KBM-7 (cell line): Measurements from ENCODE around the gene FOXP1.
A peak's percentile ranks its signal among the peaks of the same experiment; 100 is the strongest.

Source experiments
- DNase-seq: peaks from one replicate; pipeline ENCODE4 v3.0.0-alpha.2; 2015
- in situ Hi-C: fragments of 300-500 bp; cut with MboI; formaldehyde crosslinking; loops from 2 replicates; pipeline ENCODE4 v1.14.3; 2020; ENCODE audit warnings: low sequenced_read_pairs, low pct_unique_long_range_greater_than_20kb, mixed read lengths

The FOXP1 gene

GRCh38 chr3:71082833-71083232 lies 500.7 kb downstream of the FOXP1 start:
- in situ Hi-C loops = no loop called here
- DNase-seq = no peak

- in situ Hi-C loops = no loop called here
- DNase-seq = no peak
Measured at GRCh38 chr3:71080517-71081083, 502.9 kb downstream of the FOXP1 start.

- peak; percentile 16 for DNase-seq
- in situ Hi-C loops = no loop called here
Measured at GRCh38 chr3:71078723-71079525, 504.6 kb downstream of the FOXP1 start.

DNA sequence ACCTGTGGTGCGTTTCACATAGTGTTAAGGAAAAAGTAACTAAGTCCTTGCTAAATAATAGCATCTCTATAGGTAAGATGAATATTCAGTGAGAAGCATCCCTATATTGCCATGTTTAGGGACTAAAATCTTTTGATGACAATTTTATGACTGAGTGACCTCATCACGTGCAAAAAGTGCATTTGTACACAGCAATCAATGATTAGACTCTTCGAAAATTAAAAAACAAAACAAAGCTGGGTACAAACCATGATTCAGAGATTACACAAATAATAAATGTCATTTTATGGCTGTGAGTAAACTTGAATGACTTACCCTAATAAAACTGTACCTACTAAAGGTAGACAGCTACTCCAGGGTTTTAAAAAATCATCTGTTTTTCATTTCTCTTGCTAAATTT lies 505.3 kb downstream of the FOXP1 start:
- in situ Hi-C loops = no loop called here

GRCh38 chr3:71077070-71077469 lies 506.5 kb downstream of the FOXP1 start:
- in situ Hi-C loops = no loop called here

More for the DNA sequence above, 505.3 kb downstream of the FOXP1 start:
- no peak for DNase-seq

DNA sequence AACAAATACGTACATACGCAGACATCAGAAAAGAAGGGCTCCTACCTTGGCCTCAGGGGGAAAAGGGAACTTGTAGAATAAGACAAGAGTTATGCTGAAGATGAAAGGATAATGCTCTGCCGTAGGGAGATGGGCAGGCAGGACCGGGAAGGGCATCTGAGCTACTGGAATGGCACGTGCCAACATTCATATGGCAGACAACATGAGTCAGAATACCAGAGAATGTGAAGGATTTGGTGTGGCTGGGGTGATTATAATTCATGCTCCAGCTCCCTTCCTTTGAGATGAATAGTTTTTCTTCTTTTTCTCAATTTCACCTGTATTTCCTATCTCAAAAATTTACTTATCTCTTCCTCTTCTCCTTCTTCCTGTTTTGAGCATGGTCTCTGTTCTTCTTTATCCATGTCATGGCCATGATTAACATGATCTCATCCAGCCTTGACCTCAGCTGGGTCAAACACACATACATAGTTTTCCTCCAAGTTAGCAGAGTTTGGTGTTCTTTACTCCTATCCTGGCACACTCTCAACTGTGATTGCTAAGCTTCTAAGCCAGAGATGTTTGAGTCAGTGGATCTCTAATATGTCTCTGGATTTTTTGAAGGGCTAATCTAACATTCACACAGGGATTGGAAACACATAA lies 507.0 kb downstream of the FOXP1 start:
- no peak for DNase-seq
- in situ Hi-C loops = no loop called here

More at GRCh38 chr3:71077070-71077469, 506.5 kb downstream of the FOXP1 start:
- DNase-seq = no peak

- in situ Hi-C loops = no loop called here
Measured at GRCh38 chr3:71075494-71075893, 508.0 kb downstream of the FOXP1 start.

DNA sequence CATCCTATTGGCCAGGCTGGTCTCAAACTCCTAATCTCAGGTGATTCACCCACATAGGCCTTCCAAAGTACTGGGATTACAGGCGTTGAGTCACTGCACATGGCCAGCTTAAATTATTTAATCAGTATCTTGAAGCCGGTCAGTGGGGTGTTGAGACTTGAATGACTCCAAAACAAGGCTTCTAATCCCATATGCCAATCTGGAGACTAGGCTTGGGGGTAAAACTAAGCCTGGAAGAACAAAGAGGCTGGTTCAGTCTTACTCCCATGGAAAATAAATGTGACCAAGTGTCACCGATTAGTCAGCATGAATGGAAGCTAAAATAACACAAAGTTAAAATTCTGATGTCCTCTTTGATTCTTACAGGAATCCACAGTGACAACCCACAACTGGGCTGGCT lies 509.1 kb downstream of the FOXP1 start:
- in situ Hi-C loops = no loop called here

More at GRCh38 chr3:71075494-71075893, 508.0 kb downstream of the FOXP1 start:
- DNase-seq = no peak

DNA sequence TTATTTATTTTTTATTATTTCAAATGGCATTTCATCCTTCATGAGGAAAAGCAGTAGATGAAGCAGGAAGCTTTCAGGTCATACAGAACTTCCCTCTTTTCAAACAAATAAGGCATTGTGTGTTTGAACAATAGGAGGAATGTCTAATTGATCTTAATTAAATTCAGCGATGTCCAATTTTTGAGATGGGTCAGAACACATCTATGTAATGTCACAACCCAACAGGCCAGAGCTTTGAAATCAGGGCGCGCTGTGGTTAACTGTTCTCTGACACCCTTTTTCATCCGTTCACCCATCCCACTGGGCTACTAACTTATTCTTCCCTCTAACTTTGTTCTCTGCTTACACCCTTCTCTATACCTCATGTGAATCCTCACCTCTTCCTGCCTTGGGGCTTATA lies 510.5 kb downstream of the FOXP1 start:
- in situ Hi-C loops = no loop called here

More for the DNA sequence above, 509.1 kb downstream of the FOXP1 start:
- DNase-seq = no peak

DNA sequence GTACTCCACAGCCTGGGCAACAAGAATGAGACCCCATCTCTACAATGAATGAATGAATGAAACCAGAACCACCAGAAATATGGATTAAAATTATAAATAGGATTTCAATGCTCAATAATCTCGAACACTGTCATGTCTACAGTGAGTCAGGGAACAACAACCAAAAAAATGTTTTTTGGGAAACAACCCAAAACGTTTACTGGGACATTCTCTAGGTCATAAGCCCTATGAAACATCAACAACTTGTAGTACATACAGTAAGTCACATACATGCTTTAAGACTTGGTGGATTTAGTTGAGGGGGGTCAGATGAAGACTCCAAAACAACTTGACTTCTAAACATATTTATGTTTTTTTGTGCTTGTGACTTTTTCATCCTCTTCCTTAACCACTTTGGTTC lies 511.2 kb downstream of the FOXP1 start:
- DNase-seq = no peak
- in situ Hi-C loops = no loop called here

More for the DNA sequence above, 510.5 kb downstream of the FOXP1 start:
- no peak for DNase-seq

DNA sequence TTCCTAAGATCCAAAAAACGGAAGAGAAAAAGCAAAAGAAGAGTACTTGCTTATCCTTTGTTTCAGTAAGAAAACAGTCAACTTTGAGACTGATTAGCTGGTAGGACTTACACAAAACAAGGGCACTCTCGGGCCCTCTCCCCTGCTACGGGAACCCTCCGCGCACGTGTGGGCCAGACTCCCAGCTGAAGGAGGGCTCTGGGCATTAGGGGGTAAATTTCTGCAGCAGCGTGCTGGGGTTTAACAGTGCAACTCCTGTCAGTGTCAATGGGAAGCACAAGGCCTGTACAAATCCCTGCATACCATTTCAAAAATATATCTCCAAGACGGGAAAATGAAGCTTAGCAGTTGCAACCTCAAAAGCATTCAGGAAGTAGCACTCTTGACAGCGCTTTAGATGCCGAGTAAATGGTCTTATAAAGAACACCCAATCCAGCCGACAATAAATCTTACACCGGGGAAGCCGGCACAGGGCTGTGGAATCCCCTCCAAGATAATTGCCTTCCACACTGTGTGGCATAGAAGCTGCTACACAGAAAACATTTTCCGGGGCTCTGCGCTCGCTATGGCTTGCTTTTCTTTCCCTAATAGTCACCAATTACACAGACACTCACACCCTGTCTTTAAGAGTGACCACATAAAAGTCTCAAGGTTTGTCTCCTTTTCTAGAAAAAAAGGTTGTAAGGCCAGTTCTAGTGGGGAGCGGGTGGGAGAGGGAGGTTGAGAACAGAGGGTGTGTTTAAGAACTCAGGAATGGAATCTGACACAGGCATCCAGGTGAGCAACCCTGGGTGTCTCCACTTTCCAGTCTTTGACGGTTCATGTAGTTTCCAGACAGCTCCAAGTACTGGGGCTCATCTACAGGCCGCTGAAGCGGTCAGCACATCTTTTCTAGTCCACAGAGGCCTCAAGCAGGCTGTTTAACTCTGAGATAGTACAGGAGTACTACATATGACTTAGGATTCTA lies 512.7 kb downstream of the FOXP1 start:
- DNase-seq = no peak
- in situ Hi-C loops = no loop called here

- in situ Hi-C loops = no loop called here
- DNase-seq = peak; percentile 76
Measured at GRCh38 chr3:71069797-71070196, 513.7 kb downstream of the FOXP1 start.

DNA sequence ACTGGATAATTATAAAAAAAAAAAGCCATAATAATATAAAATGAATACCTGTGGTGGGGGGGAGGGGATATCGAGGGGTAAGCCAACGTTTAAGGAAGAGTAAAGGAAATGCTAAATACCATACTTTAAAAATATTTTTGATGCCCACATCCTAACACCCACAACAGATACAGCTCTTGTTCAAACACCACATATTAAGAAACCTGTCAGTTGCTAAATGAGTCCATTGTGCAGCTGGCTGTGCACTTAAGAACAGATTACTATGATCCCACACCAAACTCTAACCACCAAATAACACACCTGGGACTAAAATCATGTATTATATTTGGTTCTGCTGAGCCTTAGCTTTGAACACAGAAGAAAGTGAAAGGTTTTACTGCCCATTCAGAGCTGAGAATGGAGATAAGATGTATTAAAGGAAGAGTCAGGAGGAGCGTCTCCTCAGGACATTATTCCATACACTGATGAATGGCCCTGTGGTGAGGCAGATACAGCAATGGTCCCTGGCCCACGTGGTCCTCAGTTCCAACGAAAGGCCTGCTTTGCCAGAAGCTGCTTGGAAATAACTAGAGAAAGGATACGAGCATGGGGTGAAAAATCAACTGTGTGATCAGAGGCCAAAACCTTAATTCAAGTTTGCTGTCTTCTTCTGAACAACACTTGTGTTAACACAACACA lies 515.4 kb downstream of the FOXP1 start:
- DNase-seq = no peak
- in situ Hi-C loops = no loop called here

GRCh38 chr3:71066849-71067261 lies 516.7 kb downstream of the FOXP1 start:
- DNase-seq = peak; percentile 60
- in situ Hi-C loops = no loop called here

DNA sequence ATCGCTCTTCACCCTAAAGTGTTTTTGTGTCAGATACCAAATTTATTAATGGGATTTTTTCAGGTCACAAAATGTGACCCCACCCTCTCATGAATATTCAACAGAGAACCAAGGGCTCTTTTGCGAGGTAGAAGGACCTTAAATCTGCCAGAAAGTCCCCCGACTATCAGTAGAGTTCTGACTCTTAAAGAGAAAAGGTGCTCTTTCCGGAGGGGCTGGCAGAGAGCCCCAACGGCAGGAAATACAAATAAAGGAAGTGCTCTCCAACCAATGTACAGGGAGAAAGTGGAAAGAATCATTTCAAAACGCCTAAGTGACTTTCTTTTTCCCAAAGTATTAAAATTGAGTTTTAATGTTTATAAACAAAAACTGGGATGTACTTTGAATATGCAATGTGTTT lies 517.2 kb downstream of the FOXP1 start:
- in situ Hi-C loops = no loop called here

GRCh38 chr3:71065764-71066013 lies 517.8 kb downstream of the FOXP1 start:
- in situ Hi-C loops = no loop called here

More for the DNA sequence above, 517.2 kb downstream of the FOXP1 start:
- DNase-seq = peak; percentile 73

GRCh38 chr3:71064956-71065763 lies 518.4 kb downstream of the FOXP1 start:
- peak; percentile 61 for DNase-seq
- in situ Hi-C loops = no loop called here

More at GRCh38 chr3:71065764-71066013, 517.8 kb downstream of the FOXP1 start:
- no peak for DNase-seq
